Thyroid gland (tissue), 4 donors: ENCODE data around the gene OR1D5.

ENCODE experiments used
- CTCF ChIP-seq, 6 experiments: fragments of 200-600 bp in 3 of 6; fragments of 450-650 bp in 3 of 6; sonication (generic) in 3 of 6; IDR thresholded peaks; one replicate each; pipeline ENCODE4 v1.5.1; 2016 to 2019; ENCODE audit warnings: antibody characterized with exemption in 6 of 6, mild to moderate bottlenecking in 2 of 6, inconsistent platforms in 1 of 6, moderate library complexity in 1 of 6
- POLR2A ChIP-seq, 2 donors: fragments of 450-650 bp; IDR thresholded peaks; one replicate each; pipeline ENCODE4 v1.6.1; 2017; ENCODE audit warnings: antibody characterized with exemption in 2 of 2, mild to moderate bottlenecking in 2 of 2, moderate library complexity in 1 of 2

- no peak for TF ChIP-seq CTCF (IDR thresholded peaks at IDR 0.05)
- no peak for TF ChIP-seq POLR2A (IDR thresholded peaks at IDR 0.05)
These were observed 28.0 kb downstream of the OR1D5 start for GRCh38 chr17:3035256-3035967.
